GM19193 (cell line): ENCODE results near the gene PRDM13.

Experiments
- POLR2A ChIP-seq: IDR thresholded peaks from 4 replicates; pipeline ENCODE4 v1.6.1; 2011; ENCODE audit not compliant: insufficient read depth, insufficient read length; ENCODE audit errors: extremely low read depth

Gene PRDM13

DNA sequence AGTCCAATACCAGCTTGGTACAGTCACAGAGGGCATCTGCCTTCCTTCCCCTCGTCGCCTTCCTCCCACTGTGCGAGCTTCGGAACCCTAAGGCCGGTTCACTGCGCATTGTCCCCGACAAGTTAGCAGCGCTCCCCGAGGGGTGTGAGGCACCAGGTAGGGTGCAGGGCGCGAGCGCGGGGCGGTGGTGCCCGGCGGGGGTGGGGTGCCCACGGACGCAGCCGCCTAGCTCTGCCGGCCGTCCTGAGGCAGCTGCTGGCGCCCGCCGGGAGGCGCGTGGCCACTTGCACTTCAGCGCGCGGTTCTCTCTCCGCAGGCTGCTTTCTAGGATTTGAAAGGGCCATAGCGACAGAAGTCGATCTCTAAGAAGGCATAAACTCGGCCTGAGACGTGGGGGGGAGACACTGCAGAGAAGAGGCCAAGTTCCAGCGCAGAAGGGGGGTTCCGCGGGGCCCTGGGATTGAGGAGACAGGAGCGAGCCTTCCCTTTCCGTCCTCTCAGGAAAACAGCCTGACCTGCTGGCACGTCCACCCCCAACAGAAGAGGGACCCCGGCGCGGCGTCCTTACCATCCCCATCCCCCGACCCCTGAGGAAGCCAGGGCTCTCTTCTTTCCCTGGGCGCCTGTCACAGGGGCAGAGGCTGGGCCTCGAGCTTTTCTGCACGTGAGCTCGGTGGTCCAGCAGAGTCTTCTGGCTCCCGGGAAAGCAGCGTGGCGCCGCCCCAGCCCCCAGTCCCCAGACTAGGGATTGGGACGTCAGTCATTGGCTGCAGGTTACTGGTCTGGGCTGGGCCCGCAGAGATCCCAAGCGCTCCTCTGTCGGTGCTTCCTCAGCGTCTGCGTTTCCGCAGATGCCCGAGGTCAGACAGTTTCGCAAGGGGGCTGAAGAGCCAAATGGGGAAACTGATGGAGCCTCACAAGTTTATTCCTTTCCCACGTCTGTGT is 15.6 kb upstream of the PRDM13 start:
- TF ChIP-seq POLR2A = no peak

DNA sequence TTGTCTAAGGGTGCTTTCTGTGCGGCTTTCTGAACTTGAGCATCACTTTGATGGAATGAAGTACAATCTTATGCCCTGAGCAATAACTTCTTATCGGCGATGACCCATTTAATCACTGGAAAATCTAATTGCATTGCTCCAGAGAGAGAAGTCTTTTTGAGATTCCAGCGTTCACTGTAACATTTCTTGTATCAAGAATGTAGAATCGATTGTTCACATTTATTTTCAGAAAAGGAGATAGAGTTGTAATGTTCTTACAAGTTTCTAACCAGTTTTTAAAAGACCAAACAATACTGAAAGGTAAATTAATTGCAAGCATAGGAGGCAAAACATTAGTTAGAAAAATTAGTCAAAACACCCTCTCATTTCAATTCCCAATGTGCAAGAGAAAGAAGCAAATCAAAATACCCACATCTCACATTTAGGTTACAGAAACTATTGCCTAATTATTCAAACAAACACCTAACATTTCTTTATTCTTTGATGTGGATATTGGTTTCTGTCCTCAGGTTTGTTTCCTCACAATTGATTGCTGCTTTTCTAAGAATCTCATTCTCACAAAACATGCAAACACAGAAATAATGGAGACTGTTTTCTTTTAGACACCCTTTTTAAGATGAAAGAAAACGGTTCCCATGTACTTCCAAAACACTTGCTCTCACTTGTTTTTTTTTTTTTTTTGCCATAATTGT is 14.8 kb upstream of the PRDM13 start:
- TF ChIP-seq POLR2A = no peak

GRCh38 chr6:99592900-99593299 is 13.7 kb upstream of the PRDM13 start:
- TF ChIP-seq POLR2A = no peak

GRCh38 chr6:99602520-99603420 is 3.9 kb upstream of the PRDM13 start:
- TF ChIP-seq POLR2A = no peak

- TF ChIP-seq POLR2A = no peak
These were observed 3.0 kb upstream of the PRDM13 start for GRCh38 chr6:99603421-99604165.

- TF ChIP-seq POLR2A = no peak
These were observed 2.2 kb upstream of the PRDM13 start for GRCh38 chr6:99604166-99605073.

- TF ChIP-seq POLR2A = no peak
These were observed 1.4 kb upstream of the PRDM13 start for GRCh38 chr6:99605074-99605734.

DNA sequence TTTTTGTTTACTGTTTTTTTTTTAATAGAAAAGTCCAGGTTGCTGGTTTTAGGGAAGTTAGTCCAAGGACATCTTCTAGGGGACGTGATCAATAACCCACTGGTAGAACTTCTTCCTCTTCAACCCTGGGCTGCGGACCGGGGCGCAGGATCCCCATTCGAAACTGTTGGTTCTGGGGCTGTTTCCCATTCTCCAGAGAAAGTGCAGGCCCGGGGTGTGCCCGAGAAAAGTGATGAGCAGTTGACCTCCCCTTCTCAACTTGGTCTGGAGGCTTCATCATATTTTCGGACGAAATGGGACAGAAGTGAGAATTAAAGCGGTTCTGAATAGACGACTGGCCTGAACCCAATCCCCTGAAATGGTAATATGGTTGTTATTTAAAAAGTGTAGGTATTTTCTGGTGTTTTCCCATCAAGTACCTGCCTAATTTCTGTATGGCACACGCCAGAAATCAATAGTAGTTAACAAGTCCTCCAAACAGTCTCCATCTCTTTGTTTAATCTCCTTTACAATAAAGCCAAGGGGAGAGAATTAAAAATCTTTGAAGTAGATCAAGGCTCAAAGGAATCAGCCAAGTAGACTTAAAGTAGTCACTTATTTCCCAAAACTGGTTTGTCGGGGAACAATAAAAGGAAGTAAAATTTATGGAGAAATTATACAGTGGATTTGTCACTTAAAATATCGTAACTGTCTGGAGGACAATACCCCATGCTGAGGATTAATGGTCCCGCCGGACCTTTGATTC is 550 bp upstream of the PRDM13 start:
- no peak for TF ChIP-seq POLR2A

DNA sequence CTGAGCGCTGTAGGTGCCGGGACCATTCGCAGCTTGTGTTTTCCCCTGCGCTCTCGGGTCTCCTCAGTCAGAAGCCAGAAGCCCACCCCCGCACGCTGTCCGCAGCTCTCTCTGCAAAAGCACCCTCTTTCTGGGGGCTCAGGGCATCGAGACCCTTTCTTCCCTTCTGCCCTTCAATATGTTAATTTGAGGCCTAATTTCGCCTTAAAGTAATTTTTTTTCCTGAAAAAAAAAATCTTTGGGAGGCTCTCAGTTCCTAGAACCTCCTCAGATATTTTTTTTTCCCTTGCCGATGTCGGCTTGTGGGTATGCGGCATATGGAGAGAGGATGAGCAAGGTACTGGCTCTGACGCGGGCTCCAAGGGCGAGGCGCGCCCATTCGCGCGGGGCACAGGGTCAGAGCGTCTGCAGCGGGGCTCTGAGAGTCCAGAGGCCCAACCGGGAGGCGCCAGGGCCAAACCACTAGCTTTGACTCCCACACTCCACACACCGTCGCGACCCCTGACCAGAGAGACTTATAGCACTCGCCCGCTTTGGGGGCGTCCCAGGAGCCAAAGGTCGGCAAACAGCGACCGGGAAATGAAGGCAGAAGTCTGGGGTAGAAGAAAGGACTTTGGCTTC is 893 bp downstream of the PRDM13 start:
- TF ChIP-seq POLR2A = no peak

- no peak for TF ChIP-seq POLR2A
These were observed 1.6 kb downstream of the PRDM13 start for GRCh38 chr6:99608059-99608885.
